ENCODE measurements around the gene TEX261.

GRCh38 chr2:70978341-70979179 lies 16.1 kb downstream of the TEX261 start, which contains the start of gene ANKRD53:
- no peak for TF ChIP-seq POLR2A (IDR thresholded peaks at IDR 0.05)
- TF ChIP-seq, protein P1, sequence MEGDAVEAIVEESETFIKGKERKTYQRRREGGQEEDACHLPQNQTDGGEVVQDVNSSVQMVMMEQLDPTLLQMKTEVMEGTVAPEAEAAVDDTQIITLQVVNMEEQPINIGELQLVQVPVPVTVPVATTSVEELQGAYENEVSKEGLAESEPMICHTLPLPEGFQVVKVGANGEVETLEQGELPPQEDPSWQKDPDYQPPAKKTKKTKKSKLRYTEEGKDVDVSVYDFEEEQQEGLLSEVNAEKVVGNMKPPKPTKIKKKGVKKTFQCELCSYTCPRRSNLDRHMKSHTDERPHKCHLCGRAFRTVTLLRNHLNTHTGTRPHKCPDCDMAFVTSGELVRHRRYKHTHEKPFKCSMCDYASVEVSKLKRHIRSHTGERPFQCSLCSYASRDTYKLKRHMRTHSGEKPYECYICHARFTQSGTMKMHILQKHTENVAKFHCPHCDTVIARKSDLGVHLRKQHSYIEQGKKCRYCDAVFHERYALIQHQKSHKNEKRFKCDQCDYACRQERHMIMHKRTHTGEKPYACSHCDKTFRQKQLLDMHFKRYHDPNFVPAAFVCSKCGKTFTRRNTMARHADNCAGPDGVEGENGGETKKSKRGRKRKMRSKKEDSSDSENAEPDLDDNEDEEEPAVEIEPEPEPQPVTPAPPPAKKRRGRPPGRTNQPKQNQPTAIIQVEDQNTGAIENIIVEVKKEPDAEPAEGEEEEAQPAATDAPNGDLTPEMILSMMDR (IDR thresholded peaks at IDR 0.05): no peak
- TF ChIP-seq EP300 (IDR thresholded peaks at IDR 0.05): no peak
